Measurements from ENCODE around the gene ITPKA.

DNA sequence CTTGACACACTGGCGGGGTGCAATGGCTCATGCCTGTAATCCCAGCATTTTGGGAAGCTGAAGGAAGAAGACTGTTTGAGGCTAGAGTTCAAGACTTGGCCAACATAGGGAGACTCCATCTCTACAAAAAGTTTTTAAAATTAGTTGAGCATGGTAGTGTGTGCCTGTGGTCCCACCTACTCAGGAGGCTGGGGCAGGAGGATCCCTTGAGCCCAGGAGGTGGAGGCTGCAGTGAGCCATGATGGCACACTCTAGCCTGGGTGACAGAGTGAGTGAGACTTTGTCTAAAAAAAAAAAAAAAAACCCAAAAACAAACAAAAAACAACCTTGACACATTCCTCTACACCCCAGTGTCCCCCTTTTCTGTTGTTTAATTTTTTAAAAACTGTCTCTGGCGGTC lies 4.0 kb upstream of the ITPKA start:
- no peak for TF ChIP-seq TAF1 (IDR thresholded peaks at IDR 0.05; ENCODE audit: low read depth)
- TF ChIP-seq EZH2 (IDR thresholded peaks at IDR 0.05; ENCODE audit: borderline replicate concordance, insufficient read depth, low read length, poor library complexity, severe bottlenecking), result no peak
- TF ChIP-seq, protein P1, sequence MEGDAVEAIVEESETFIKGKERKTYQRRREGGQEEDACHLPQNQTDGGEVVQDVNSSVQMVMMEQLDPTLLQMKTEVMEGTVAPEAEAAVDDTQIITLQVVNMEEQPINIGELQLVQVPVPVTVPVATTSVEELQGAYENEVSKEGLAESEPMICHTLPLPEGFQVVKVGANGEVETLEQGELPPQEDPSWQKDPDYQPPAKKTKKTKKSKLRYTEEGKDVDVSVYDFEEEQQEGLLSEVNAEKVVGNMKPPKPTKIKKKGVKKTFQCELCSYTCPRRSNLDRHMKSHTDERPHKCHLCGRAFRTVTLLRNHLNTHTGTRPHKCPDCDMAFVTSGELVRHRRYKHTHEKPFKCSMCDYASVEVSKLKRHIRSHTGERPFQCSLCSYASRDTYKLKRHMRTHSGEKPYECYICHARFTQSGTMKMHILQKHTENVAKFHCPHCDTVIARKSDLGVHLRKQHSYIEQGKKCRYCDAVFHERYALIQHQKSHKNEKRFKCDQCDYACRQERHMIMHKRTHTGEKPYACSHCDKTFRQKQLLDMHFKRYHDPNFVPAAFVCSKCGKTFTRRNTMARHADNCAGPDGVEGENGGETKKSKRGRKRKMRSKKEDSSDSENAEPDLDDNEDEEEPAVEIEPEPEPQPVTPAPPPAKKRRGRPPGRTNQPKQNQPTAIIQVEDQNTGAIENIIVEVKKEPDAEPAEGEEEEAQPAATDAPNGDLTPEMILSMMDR (IDR thresholded peaks at IDR 0.05; ENCODE audit: poor library complexity, severe bottlenecking), result no peak
- TF ChIP-seq POLR2AphosphoS5 (IDR thresholded peaks at IDR 0.05), result no peak
- TF ChIP-seq SMC3 (conservative IDR thresholded peaks at IDR 0.05; ENCODE audit: poor library complexity), result no peak
- TF ChIP-seq RAD21 (conservative IDR thresholded peaks at IDR 0.05), result no peak

Measured in neural cell (in vitro differentiated cells).